NOMO-1 treated with dmso at 0.1 percent for 144 hours (cell line): ENCODE data around the gene GHRH.

Experiments
- DNase-seq: peaks from one replicate; lab custom pipeline; 2025; ENCODE audit not compliant: unreplicated experiment; lab: John Stamatoyannopoulos, UW

Gene GHRH

GRCh38 chr20:37291724-37292126 is 30.1 kb upstream of the GHRH start:
- DNase-seq, result no peak

DNA sequence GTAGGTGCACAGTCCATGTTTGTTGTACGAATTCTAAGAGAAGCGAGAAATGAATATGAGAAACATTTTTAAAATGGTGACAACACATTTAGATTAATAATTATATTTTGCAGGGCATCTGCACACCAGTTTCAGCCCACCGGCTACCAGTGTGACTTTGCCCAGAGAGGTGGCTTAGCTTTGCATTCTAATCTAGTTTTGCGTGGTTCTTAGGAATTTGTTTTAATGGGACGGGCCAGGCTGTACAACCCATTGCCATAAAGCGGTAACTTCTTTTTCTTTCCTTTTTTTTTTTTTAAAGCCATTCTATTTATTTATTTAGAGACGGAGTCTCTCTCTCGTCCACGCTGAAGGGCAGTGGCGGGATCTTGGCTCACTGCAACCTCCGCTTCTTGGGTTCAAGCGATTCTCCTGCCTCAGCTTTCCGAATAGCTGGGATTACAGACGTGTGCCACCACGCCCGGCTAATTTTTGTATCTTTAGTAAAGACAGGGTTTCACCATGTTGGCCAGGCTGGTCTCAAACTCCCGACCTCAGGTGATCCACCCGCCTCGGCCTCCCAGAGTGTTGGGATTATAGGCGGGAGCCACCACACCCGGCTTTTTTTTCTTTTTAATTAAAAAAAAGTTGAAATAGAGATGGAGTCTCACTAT is 28.7 kb upstream of the GHRH start:
- DNase-seq, result no peak

DNA sequence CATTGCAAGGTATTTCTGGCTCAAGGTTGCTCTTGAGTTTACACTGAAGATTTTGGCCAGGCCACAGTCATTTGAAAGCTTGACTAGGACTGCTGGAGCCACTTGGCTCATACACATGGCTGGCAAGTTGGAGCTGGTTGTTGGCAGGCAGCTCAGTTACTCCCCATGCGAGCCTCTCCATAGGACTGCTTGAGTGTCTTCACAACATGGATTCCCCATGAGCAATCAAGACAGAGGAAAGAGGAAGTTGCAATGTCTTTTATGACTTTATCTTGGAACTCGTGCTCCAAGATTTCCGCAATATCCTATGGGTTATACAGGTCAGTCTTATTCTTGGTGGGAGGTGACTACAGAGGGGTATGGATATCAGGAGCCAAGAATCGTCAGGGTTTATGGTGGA is 26.5 kb upstream of the GHRH start:
- no peak for DNase-seq

DNA sequence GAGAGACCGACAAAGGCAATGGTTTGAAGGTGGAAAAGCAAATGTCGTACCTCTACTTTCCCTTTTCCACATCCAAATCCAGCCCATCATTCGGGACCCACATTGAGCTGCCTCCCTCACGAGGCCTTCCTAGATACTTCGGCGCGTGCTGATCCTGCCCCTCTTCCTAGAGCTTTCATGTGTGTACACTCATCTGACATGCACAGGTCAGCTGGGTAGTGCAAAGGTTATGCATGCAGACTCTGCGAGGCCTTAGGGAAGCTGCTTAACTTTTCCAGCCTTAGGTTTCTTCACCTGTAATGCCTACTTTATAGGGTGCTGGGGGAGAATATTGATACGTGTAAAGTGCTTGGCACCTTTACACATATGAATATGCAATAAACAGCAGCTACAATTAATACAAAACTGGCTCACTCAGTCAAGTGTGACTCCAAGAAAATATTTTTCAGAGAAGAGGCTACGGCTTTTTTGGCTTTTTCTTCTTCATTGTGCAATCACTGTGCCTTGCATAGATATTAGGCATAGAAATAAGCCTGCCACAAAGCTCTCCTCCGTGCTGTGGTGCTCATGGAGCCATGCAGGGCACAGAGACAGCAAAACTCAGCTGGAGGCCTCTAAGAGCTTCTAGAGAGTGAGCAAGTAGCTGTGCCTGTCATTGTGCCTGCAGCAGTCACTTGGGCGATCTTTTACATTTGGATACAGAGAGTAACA is 24.2 kb upstream of the GHRH start:
- no peak for DNase-seq

- no peak for DNase-seq
These were observed 23.1 kb upstream of the GHRH start for GRCh38 chr20:37284691-37285161.

DNA sequence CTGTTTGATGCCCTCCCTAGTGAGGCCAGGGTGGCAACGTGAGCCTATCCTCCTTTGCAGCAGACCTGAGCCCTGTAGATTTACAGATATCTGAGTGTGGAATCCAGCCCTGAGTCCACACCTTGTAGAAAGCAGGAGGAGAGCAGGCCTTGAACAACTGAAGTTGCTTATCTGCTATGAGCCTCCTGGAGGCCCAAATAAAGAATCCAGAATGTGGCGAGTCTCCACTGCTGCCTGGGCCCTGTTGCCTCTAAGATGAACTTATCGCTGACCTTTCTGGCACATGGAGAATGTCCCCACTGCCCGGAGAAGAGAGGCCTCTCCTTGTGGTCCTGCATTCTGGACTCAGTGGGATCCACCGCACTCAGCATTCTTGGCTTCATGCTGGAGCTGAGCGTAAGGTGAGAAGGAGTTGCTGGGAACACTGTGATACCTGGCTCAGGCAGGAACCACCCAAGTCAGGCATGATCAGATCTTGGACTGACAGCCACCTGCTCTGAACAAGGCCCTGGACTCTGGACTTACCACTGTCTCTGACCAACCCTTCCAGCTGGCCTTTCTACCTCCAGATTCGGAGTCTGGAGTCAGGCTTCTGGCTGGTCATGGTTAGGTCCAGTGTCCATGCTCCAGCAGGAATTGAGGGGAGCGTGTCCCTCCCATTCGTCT is 22.0 kb upstream of the GHRH start:
- no peak for DNase-seq

DNA sequence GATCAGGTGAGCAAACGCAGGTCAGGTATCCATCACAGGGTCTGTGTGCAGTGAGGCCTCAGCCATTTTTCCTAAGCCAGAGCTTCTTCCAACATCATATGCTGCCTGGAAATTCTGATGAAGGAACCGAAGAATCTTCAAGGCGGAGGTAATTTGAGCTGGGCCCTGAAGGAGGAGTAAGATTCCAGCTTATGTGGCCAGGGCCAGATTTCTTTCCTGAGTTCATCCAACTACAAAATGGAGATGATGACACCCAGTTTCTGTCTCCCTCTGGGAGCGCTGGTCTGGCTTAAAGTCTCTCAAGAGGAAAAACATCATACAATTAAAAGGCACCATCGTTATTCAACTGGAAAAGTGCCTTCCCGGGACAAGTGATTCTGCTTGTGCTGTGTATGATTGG is 20.9 kb upstream of the GHRH start:
- DNase-seq, result no peak

GRCh38 chr20:37280403-37280802 is 18.8 kb upstream of the GHRH start:
- DNase-seq, result no peak

- no peak for DNase-seq
These were observed 18.2 kb upstream of the GHRH start for GRCh38 chr20:37279820-37280219.

DNA sequence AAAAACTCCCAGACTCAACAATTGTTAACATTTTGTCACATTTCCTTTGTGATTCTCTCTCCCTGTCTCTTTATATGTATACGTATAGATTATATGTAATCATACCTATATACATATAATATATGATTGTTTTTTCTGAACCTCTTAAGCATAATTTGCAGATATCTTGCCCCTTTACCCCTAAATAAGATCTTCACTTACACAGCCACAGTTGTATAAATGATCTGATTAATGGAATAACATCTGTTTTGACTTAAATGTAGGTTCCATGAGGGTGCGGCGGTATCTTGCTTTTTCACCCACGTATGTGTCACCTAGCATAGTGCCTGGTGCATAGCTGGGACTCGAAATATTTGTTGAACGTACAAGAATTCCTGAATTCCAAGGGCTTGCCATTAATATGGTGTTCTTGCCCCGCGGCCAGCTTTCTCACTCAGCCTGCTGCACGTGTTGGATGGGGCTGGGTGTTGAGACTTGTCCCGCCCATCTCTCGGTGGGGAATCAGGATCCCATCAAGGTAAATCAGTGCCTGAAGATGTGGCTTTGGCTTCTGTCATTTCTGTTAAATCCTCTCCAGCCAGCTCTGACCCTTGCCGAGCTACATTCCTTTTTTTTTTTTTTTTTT is 17.5 kb upstream of the GHRH start:
- DNase-seq, result no peak

DNA sequence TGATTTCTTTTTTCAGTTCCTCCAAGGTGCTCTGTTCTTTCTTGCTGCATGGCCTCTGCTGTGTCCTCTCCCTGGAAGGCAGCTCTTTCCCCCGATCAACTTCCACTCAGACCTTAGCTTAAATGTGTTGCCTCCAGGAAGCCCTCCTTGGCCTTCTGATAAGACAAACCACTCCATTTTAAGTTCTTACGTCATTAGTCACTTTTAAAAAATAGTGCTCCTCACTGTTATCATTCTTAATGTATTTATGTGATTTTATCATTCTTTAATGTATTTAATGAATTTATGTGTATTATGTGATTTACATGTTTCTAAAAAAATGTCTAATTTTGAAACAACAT is 15.6 kb upstream of the GHRH start:
- DNase-seq, result no peak

- peak; percentile 11 for DNase-seq
These were observed 15.1 kb upstream of the GHRH start for GRCh38 chr20:37276494-37277252.

GRCh38 chr20:37274851-37275524 is 13.4 kb upstream of the GHRH start:
- DNase-seq, result peak; percentile 81

- no peak for DNase-seq
These were observed 12.4 kb upstream of the GHRH start for GRCh38 chr20:37273988-37274387.

DNA sequence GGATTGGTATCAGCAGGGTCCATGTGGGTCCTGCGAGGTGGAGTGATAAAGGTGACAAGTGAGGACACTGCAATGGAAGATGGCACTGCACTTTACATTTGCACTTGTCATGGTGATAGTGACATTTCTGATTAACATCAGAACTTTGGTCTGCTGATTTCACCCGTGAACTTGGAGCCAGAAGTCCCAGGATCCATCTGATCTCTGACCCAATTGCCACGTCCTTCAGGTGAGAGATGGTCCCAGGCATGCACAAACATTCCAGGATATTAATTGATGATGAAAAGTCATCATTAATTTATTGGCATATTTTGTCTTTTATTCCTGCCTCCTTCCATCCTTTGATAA is 9.8 kb upstream of the GHRH start:
- DNase-seq, result no peak

GRCh38 chr20:37270576-37271420 is 9.2 kb upstream of the GHRH start:
- peak; percentile 86 for DNase-seq

- no peak for DNase-seq
These were observed 6.2 kb upstream of the GHRH start for GRCh38 chr20:37267667-37268313.

GRCh38 chr20:37266940-37267666 is 5.5 kb upstream of the GHRH start:
- DNase-seq, result no peak

- DNase-seq, result peak; percentile 95
These were observed 3.5 kb upstream of the GHRH start for GRCh38 chr20:37265152-37265551.
